Spleen (tissue), 11 donors: Measurements from ENCODE around the gene LRRC59. TPM values are rescaled to one million over a fixed set of nuclear protein-coding genes. Genes with fewer than 3 reads are reported as not detected.

ENCODE experiments used
- DNase-seq: peaks from one replicate; pipeline ENCODE4 v3.0.0-alpha.2; 2020
- H3K27ac ChIP-seq, 8 donors: fragments of 200-600 bp; sonication (generic) in 7 of 8; 1 replicate in 4 of 8; 2 replicates in 4 of 8; pipeline versions ENCODE4 v1.5.0 to v1.8.0; 2016 to 2021; ENCODE audit warnings: inconsistent platforms in 4 of 8, mild to moderate bottlenecking in 4 of 8, moderate library complexity in 1 of 8
- H3K27me3 ChIP-seq, 7 donors: fragments of 200-600 bp; sonication (generic) in 6 of 7; replicated peaks in 1 of 7; 1 replicate in 4 of 7; 2 replicates in 3 of 7; pipeline versions ENCODE4 v1.5.0 to v1.8.0; 2016 to 2021; ENCODE audit warnings: inconsistent platforms in 3 of 7, mild to moderate bottlenecking in 1 of 7
- H3K36me3 ChIP-seq, 6 donors: fragments of 200-600 bp; sonication (generic) in 5 of 6; 1 replicate in 4 of 6; 2 replicates in 2 of 6; pipeline versions ENCODE4 v1.5.0 to v1.8.0; 2016 to 2021; ENCODE audit warnings: inconsistent platforms in 2 of 6
- H3K4me1 ChIP-seq, 6 donors: fragments of 200-600 bp; sonication (generic) in 5 of 6; 1 replicate in 3 of 6; 2 replicates in 3 of 6; pipeline versions ENCODE4 v1.5.0 to v1.8.0; 2016 to 2021; ENCODE audit warnings: inconsistent platforms in 3 of 6
- H3K4me3 ChIP-seq, 8 donors: fragments of 200-600 bp; sonication (generic) in 7 of 8; 1 replicate in 4 of 8; 2 replicates in 4 of 8; pipeline versions ENCODE4 v1.5.0 to v1.8.0; 2016 to 2021; ENCODE audit warnings: inconsistent platforms in 4 of 8, mild to moderate bottlenecking in 4 of 8, moderate library complexity in 2 of 8
- H3K9me3 ChIP-seq, 8 donors: fragments of 200-600 bp; sonication (generic) in 7 of 8; 1 replicate in 4 of 8; 2 replicates in 4 of 8; pipeline versions ENCODE4 v1.5.0 to v1.8.0; 2016 to 2021; ENCODE audit warnings: inconsistent platforms in 4 of 8
- POLR2A ChIP-seq, 3 donors: fragments of 450-650 bp; IDR thresholded peaks; one replicate each; pipeline ENCODE4 v1.5.1; 2017; ENCODE audit warnings: antibody characterized with exemption in 3 of 3, mild to moderate bottlenecking in 1 of 3
- POLR2AphosphoS5 ChIP-seq, 3 donors: sonication (generic); formaldehyde crosslinking; IDR thresholded peaks; one replicate each; pipeline ENCODE4 v1.5.1; 2017; ENCODE audit warnings: antibody characterized with exemption in 3 of 3
- WGBS, 5 donors: extraction: QIAGEN DNeasy Blood & Tissue Kit in 3 of 5; methylation state at CpG; one replicate each; pipeline versions ENCODE4 v1.1.5 to v1.1.7; 2013 to 2018; 5-methylcytosine and 5-hydroxymethylcytosine counted together
- intact Hi-C: fragments of 100-400 bp; cut with DNase I; formaldehyde crosslinking; loops from one replicate; pipeline ENCODE4 v1.15.0; 2023; ENCODE audit warnings: low total_unique reads
- polyA plus RNA-seq, 3 donors: library from polyadenylated mRNA; stranded (reverse); fragments of 200-250 nt; gene quantifications; one replicate each; pipeline ENCODE4 v1.2.1, GENCODE V29; 2013
- total RNA-seq, 7 donors: library from RNA; depleted of rRNA in 3 of 7; stranded (reverse); fragments of >200 nt in 3 of 7; fragmentation: NEBNext Ultra II Directional in 4 of 7; extraction: Animal tissue kit (Norgen Biotek cat#: 25700) in 4 of 7; gene quantifications; one replicate each; pipeline versions ENCODE4 v1.1.0 to v1.2.1, GENCODE V29; 2016 to 2021
- TF ChIP-seq, protein P1 (sequence below), 11 experiments: fragments of 200-600 bp in 7 of 11; fragments of 450-650 bp in 4 of 11; sonication (generic) in 4 of 11; IDR thresholded peaks in 8 of 11; conservative IDR thresholded peaks in 3 of 11; 1 replicate in 7 of 11; 2 replicates in 4 of 11; pipeline versions ENCODE4 v1.4.0 to v1.8.0; 2016 to 2021; ENCODE audit warnings: antibody characterized with exemption in 11 of 11, inconsistent platforms in 4 of 11, mild to moderate bottlenecking in 1 of 11
- donor health status: healthy with polysubstance abuse.
- donor health status: DM: no; HTN: no; CAD: no; lungs with moderate emphysema.
- donor health status: DM: no; HTN: no; CAD: no.
- donor health status: Bipolar disorder and iron deficiency.
- donor health status: healthy.
- donor health status: DM: no; HTN: no; CAD: no.
- donor health status: DM: yes; HTN: yes; CAD: no.

Gene LRRC59
- total and polyA plus RNA-seq, 10 donors = 12.5 to 71.3 (median 46.1) TPM

DNA sequence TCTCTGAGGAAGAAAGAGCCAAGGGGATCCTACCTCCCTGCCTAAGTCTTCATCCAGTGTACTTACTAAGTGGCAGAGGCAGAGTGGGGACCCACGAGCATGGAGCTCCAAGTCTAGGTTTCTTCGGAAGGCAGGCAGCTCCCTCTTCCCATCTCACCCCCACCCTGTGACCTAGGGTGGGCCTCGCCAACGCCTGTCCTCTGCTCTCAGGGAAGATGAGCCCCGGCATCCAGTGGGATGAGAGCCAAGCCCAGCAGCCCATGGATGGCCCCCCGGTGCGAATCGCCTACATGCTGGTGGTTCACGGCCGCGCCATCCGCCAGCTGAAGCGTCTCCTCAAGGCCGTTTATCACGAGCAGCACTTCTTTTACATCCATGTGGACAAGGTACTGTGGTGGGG is 43.1 kb downstream of the LRRC59 start:
- intact Hi-C loops = no loop called here
- H3K36me3 ChIP-seq = peaks cover 0 to 76% (median 61%) of the 10 kb centered on the region in 6 donors
- no peak for DNase-seq
- WGBS, 5 donors = 93 to 96% (median 95%) methylated on average over 10 to 15 of the region's 15 CpGs
- no peak overlapping the region for H3K27ac ChIP-seq
- H3K4me3 ChIP-seq = no peak overlapping the region
- TF ChIP-seq POLR2A (IDR thresholded peaks at IDR 0.05) (no peak), POLR2AphosphoS5 (IDR thresholded peaks at IDR 0.05) (no peak)
- TF ChIP-seq, protein P1, sequence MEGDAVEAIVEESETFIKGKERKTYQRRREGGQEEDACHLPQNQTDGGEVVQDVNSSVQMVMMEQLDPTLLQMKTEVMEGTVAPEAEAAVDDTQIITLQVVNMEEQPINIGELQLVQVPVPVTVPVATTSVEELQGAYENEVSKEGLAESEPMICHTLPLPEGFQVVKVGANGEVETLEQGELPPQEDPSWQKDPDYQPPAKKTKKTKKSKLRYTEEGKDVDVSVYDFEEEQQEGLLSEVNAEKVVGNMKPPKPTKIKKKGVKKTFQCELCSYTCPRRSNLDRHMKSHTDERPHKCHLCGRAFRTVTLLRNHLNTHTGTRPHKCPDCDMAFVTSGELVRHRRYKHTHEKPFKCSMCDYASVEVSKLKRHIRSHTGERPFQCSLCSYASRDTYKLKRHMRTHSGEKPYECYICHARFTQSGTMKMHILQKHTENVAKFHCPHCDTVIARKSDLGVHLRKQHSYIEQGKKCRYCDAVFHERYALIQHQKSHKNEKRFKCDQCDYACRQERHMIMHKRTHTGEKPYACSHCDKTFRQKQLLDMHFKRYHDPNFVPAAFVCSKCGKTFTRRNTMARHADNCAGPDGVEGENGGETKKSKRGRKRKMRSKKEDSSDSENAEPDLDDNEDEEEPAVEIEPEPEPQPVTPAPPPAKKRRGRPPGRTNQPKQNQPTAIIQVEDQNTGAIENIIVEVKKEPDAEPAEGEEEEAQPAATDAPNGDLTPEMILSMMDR (IDR thresholded peaks at IDR 0.05 in 8 of 11, conservative IDR thresholded peaks at IDR 0.05 in 3 of 11) = no peak
- H3K4me1 ChIP-seq = peaks cover 0 to 10% (median under 1%) of the 10 kb centered on the region in 6 donors
- no peaks in the 10 kb centered on the region for H3K9me3 ChIP-seq
- H3K27me3 ChIP-seq = no peaks in the 10 kb centered on the region

DNA sequence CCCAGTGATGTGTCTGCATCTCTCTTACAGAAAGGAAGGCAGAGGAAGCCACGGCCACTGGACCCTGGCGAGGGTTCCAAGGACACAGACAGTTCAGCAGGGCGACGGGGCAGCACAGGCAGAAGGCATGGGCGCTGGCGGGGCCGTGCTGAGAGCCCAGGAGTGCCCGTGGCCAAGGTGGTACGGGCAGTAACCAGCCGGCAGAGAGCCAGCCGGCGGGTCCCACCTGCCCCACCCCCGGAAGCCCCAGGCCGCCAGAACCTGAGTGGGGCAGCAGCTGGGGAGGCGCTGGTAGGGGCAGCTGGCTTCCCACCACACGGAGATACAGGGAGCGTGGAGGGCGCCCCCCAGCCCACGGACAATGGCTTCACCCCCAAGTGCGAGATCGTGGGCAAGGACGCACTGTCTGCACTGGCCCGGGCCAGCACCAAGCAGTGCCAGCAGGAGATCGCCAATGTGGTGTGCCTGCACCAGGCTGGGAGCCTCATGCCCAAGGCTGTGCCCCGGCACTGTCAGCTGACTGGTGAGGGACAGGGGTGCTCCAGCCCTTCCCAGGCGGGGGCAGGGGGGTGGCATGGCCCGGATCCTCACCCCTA is 43.6 kb downstream of the LRRC59 start:
- WGBS, 5 donors = 90 to 94% (median 94%) methylated on average over 11 to 27 of the region's 27 CpGs
- Histone ChIP-seq H3K9me3 (no peaks in the 10 kb centered on the region), H3K27ac (no peak overlapping the region), H3K4me3 (no peak overlapping the region), H3K36me3 (peaks cover 0 to 71% (median 56%) of the 10 kb centered on the region in 6 donors), H3K4me1 (peaks cover 0 to 15% (median 4%) of the 10 kb centered on the region in 6 donors), H3K27me3 (no peaks in the 10 kb centered on the region)
- intact Hi-C loops = no loop called here
- no peak for DNase-seq
- TF ChIP-seq POLR2AphosphoS5 (IDR thresholded peaks at IDR 0.05) = peak in 1 of 3 donors; percentile 13
- TF ChIP-seq, protein P1 (IDR thresholded peaks at IDR 0.05 in 8 of 11, conservative IDR thresholded peaks at IDR 0.05 in 3 of 11) = no peak

DNA sequence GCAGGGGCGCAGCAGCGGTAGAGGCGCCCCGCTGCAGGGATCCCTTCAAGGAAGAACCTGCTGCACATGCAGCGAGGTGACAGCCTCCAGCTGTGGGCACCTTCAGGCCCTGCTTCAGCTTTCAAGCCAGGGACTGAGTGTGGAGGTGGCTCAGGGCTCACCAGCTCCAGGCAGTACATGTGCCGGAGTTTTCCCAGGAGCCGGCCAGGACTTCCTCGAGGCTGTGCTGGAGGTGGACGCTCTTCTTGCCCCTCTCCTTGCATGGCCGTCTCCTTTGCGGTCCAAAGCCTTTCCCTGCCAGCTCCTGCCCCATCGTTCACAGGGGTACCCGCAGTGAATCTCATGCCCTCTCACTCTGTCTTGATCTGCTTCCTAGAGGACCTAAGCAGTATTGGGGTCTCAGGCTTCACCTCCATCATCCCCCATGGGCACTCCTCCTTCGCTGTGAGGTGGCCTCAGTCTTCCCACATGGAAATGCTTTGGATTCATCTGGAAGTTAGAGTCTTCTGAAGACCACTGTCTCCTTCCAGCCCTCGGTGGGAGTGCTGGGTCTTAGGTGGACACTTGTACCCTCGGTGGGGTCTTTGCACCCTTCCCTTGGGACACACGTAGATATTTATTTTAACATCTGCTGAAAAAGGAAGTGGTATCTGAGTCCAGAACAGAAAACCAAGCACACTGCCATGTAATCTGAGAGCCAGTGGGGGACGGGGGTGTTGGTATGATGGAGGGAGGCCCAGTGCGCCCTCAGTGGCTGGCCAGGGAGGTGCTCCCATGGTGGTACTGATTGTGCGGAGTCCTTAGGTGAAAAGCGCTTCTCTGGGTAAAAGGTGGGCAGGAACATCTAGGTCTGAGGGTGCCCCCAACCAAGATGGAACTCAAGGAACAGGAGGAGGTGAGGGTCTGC is 44.4 kb downstream of the LRRC59 start:
- H3K4me3 ChIP-seq = no peak overlapping the region
- no peak for DNase-seq
- H3K27ac ChIP-seq = no peak overlapping the region
- H3K27me3 ChIP-seq = no peaks in the 10 kb centered on the region
- WGBS, 5 donors = 83 to 93% (median 91%) methylated on average over 18 to 21 of the region's 21 CpGs
- peaks cover 0 to 63% (median 48%) of the 10 kb centered on the region in 6 donors for H3K36me3 ChIP-seq
- intact Hi-C loops = no loop called here
- no peaks in the 10 kb centered on the region for H3K9me3 ChIP-seq
- peaks cover 0 to 23% (median 11%) of the 10 kb centered on the region in 6 donors for H3K4me1 ChIP-seq
- TF ChIP-seq, protein P1 (IDR thresholded peaks at IDR 0.05 in 8 of 11, conservative IDR thresholded peaks at IDR 0.05 in 3 of 11) = no peak
- TF ChIP-seq POLR2AphosphoS5 (IDR thresholded peaks at IDR 0.05) (no peak), POLR2A (IDR thresholded peaks at IDR 0.05) (no peak)
